SIG-M5 treated with dmso at 0.1 percent for 504 hours (cell line): ENCODE data around the gene REL.
"Not testable (repeated sequence)": the region's sequence is repeated elsewhere in the genome, so short reads cannot be mapped to it uniquely, and the experiment has no call there.

Source experiments
- DNase-seq: peaks from one replicate; lab custom pipeline; 2025; ENCODE audit not compliant: unreplicated experiment; lab: John Stamatoyannopoulos, UW

REL gene

GRCh38 chr2:60907329-60907728, 26.0 kb downstream of the REL start:
- DNase-seq, result no peak

GRCh38 chr2:60925994-60926740, 44.8 kb downstream of the REL start:
- peak; percentile 21 for DNase-seq

- peak; percentile 93 for DNase-seq
Measured at GRCh38 chr2:60926741-60927552, 45.6 kb downstream of the REL start.

DNA sequence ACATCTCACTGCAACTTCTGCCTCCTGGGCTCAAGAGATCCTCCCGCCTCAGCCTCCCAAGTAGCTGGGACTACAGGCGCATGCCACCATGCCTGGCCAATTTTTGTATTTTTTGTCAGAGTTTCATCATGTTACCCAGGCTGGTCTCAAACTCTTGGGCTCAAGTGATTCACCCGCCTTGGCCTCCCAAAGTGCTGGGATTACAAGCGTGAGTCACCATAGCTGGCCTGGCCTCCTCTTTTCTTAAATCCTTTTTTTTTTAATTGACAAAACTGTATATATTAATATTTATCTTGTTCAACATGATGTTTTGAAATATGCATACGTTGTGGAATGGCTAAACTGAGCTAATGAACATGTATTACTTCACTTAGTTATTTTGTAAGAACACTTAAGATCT, 50.7 kb downstream of the REL start:
- not testable (repeated sequence) for DNase-seq

- no peak for DNase-seq
Measured at GRCh38 chr2:60932954-60933353, 51.6 kb downstream of the REL start.

GRCh38 chr2:60934165-60934722, 52.9 kb downstream of the REL start:
- DNase-seq, result no peak

DNA sequence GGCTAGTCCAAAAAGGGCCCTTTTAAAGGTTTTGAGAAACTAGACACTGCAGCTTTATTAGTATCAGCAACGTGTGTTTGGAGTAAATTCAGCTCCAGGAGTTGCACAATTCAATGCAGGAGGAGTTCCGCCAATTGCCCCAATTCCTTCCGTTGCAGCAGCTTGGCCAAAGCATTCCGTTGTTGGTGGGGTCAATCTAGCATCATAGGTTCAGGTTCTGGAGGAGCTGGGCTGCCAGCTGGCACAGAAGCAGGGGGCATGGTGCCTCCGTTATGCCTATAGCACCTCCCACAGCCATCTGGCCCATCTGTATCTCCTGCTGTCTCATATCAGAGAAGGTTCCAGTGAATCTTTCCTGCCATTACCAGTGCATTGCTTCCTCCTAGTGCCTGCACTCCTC, 55.4 kb downstream of the REL start:
- no peak for DNase-seq

GRCh38 chr2:60938301-60938700, 56.9 kb downstream of the REL start:
- DNase-seq, result no peak

- no peak for DNase-seq
Measured at GRCh38 chr2:60939622-60940021, 58.2 kb downstream of the REL start.

- DNase-seq, result no peak
Measured at GRCh38 chr2:60945341-60945740, 64.0 kb downstream of the REL start.

- DNase-seq, result no peak
Measured at GRCh38 chr2:60947056-60947455, 65.7 kb downstream of the REL start.

DNA sequence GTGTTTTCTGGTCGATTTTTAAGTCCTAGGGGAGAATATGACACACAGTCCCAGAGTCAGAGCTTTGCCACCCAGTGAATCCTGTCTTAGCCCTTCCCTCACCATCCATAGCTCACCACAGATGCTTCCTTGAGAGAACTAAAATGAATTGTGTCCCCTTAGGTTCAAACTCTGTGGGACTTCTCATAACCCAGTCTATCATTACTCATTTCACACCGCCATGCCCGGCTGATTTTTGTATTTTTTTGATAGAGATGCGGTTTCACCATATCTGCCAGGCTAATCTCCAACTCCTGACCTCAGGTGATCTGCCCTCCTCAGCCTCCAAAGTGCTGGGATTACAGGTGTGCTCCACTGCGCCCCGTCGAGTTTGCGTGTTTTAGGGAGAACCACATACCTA, 66.8 kb downstream of the REL start:
- DNase-seq, result no peak

- DNase-seq, result no peak
Measured at GRCh38 chr2:60948926-60949579, 67.7 kb downstream of the REL start.

GRCh38 chr2:60954139-60954538, 72.8 kb downstream of the REL start:
- DNase-seq, result no peak

DNA sequence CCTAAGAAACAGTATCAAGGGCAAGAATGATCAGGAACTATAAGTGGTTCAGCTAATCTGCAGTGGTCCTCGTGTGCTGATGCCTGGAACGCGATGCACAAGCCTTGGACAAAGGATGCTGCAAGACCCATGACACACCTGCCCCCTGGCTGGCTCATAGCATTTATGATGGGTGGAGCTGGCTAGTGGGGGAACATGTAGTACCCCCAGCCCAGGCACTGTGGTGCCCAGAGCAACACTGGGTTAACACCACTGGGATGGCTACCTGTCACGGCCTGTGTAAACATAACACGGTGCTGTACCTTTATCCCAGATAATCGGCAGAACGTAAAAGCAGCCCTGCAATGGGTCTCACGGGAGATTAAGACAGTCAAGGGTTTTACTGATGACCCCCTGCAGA, 75.8 kb downstream of the REL start:
- DNase-seq, result no peak

GRCh38 chr2:60957643-60958042, 76.3 kb downstream of the REL start:
- DNase-seq, result no peak

DNA sequence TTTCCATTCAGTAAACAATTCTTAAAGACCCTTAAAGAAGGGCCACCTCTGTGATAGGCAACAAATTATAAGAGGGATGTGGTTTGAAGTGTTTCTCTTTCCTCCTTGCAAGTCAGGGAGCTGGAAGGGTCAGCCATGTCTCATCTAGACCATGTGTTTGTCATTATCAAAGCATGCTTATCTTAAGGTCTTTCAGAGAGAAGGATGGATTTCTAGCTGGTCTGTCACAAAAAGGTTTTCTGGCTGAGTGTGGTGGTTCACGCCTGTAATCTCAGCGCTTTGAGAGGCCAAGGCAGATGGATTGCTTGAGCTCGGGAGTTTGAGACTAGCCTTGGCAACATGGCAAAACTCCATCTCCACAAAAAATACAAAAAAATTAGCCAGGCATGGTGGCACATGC, 77.0 kb downstream of the REL start:
- DNase-seq, result no peak

DNA sequence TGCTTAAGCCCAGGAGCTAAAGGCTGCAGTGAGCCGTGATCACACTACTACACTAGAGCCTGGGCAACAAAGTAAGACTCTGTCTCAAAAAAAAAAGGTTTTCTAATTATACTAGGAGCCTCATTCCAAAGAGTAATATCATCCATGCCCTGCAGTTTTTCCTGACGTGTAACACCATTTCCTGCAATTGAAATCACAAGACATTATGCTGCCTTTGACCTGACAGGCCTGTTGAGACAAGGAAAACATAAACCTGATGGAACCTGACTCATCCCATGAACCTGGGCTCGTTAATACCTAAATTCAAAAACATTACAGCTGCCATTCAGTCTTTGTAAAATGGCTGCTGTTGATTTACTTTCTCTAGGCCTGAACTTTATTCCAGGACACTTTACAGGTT, 77.4 kb downstream of the REL start:
- DNase-seq, result no peak

DNA sequence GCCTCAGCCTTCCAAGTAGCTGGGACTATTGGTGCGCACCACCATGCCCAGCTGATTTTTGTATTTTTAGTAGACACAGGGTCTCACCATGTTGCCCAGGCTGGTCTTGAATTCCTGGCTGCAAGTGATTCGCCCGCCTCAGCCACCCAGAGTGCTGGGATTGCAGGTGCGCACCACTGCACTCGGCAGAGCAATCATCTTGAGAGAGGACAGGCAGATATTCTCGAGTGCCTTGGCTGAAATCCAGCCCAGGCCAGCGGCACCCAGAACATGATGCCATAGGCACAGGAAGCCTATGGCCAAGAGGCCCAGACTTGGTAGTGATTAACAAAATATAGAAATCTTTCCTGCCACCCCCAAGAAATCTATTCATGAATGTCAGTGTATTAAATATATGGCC, 78.1 kb downstream of the REL start:
- DNase-seq, result no peak

GRCh38 chr2:60960706-60961105, 79.3 kb downstream of the REL start:
- DNase-seq, result no peak

- DNase-seq, result peak; percentile 73
Measured at GRCh38 chr2:60961457-60961856, 80.1 kb downstream of the REL start.

GRCh38 chr2:60962528-60962927, 81.2 kb downstream of the REL start:
- no peak for DNase-seq
